CD4-positive, alpha-beta memory T cell (primary cell): ENCODE measurements around the gene SAG. TPM values are rescaled to one million over a fixed set of nuclear protein-coding genes. Genes with fewer than 3 reads are reported as not detected.

Experiments
- CTCF ChIA-PET: fragments of 350-600 bp; sonication (Branson Sonifier 250); formaldehyde crosslinking; loops from one replicate; lab custom pipeline; 2021; ENCODE audit warnings: inconsistent platforms; ENCODE audit not compliant: partially characterized antibody; lab: Charles Lee
- POLR2A ChIA-PET: fragments of 350-600 bp; sonication (Branson Sonifier 250); formaldehyde crosslinking; loops from one replicate; lab custom pipeline; 2021; ENCODE audit not compliant: partially characterized antibody; lab: Charles Lee
- DNase-seq, 5 donors: peaks; one replicate each; pipeline versions ENCODE4 v3.0.0 to v3.0.0-alpha.2; 2020 to 2022; ENCODE audit warnings: mixed read lengths in 1 of 5
- H3K27ac ChIP-seq: one replicate; pipeline ENCODE4 v1.7.0; 2013; ENCODE audit warnings: low read depth, low read length
- H3K27me3 ChIP-seq: 2 replicates; pipeline ENCODE4 v1.7.0; 2013; ENCODE audit warnings: mild to moderate bottlenecking, low read length, moderate library complexity; ENCODE audit not compliant: insufficient read depth
- H3K36me3 ChIP-seq: 2 replicates; pipeline ENCODE4 v1.7.0; 2013; ENCODE audit warnings: mild to moderate bottlenecking, low read length, moderate library complexity; ENCODE audit not compliant: insufficient read depth
- H3K4me1 ChIP-seq: 2 replicates; pipeline ENCODE4 v1.7.0; 2013; ENCODE audit warnings: mild to moderate bottlenecking, low read length, moderate library complexity; ENCODE audit not compliant: insufficient read depth
- H3K4me3 ChIP-seq, 2 donors: one replicate each; pipeline ENCODE4 v1.7.0; 2013; ENCODE audit warnings: low read length in 2 of 2, mild to moderate bottlenecking in 1 of 2
- H3K9me3 ChIP-seq, 2 donors: one replicate each; pipeline ENCODE4 v1.7.0; 2013; ENCODE audit warnings: low read length in 2 of 2, control low read depth in 1 of 2; ENCODE audit not compliant: control insufficient read depth in 1 of 2
- H3K27ac Mint-ChIP-seq, 7 donors: one replicate each; pipeline ENCODE4 v1.8.0; 2020 to 2021; ENCODE audit warnings: mixed read lengths in 7 of 7, mild to moderate bottlenecking in 6 of 7, inconsistent platforms in 3 of 7, moderate library complexity in 3 of 7
- H3K27me3 Mint-ChIP-seq, 2 donors: one replicate each; pipeline ENCODE4 v1.8.0; 2020 to 2021; ENCODE audit warnings: mixed read lengths in 2 of 2
- H3K36me3 Mint-ChIP-seq, 2 donors: one replicate each; pipeline ENCODE4 v1.8.0; 2020 to 2021; ENCODE audit warnings: mixed read lengths in 2 of 2, inconsistent platforms in 1 of 2, mild to moderate bottlenecking in 1 of 2
- H3K4me1 Mint-ChIP-seq, 4 donors: one replicate each; pipeline ENCODE4 v1.8.0; 2020 to 2021; ENCODE audit warnings: mixed read lengths in 4 of 4, mild to moderate bottlenecking in 1 of 4
- H3K4me3 Mint-ChIP-seq, 8 donors: one replicate each; pipeline ENCODE4 v1.8.0; 2020 to 2021; ENCODE audit warnings: mixed read lengths in 8 of 8, mild to moderate bottlenecking in 7 of 8, moderate library complexity in 6 of 8, inconsistent platforms in 3 of 8
- H3K9me3 Mint-ChIP-seq, 8 donors: one replicate each; pipeline ENCODE4 v1.8.0; 2020 to 2021; ENCODE audit warnings: mixed read lengths in 8 of 8, mild to moderate bottlenecking in 5 of 8, inconsistent platforms in 3 of 8, moderate library complexity in 1 of 8
- intact Hi-C: fragments of 100-400 bp; cut with micrococcal nuclease; formaldehyde crosslinking; loops from one replicate; pipeline ENCODE4 v1.15.1; 2023
- polyA plus RNA-seq, 2 donors: library from polyadenylated mRNA; unstranded; fragments of 300-500 nt; fragmentation: Illumina TruSeq; gene quantifications; one replicate each; pipeline ENCODE4 v1.2.3, GENCODE V29; 2021
- total RNA-seq, 2 experiments: library from RNA; stranded (reverse); gene quantifications; one replicate each; pipeline ENCODE4 v1.2.3, GENCODE V29; 2021

The SAG gene
- total and polyA plus RNA-seq, 4 experiments from 2014 or later = 0.06 TPM; not detected in 3

DNA sequence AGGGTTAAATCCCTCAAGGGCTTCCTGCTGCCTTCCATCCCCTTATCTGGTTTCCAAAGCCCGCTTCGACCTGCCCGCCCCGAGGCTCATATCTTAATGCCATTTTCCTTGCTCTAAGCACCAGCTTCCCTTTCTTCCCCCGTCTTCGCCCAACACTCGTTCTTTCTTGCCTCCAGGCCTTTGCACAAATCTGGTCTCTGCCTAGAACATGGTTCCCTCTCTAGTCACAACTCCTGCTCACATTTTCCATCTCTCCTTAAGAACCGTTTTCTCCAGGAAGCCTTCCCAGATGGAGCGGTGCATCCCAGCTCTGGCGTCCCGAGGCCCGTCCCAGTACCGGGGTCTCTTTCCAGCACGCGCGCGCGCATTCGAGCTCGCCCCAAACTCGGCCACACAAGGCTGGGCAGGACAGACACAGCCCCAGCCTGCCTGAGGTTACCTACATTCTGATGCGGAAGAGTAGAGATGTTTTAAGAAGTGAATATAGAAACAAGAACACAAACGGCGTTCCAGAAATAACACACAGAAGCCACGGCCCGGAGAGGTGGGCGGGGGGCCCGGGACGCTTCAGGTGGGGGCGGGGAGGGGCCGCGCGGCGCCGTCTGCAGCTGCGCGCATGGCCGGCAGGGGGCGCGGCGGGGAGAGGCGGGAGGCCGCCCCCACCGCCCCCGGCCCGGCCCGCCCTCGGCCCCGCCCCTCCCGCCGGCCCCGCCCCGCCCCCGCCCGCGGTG lies 46.3 kb downstream of the SAG start, which contains the start of gene DGKD:
DGKD (plus strand) TSS at position 726 of the 731 bp plus-strand sequence. CDS start 25 bp downstream, outside the sequence.
- Histone ChIP-seq H3K4me3 (peak within 1 kb of the TSS; percentile 75 to 76), H3K36me3 (no peaks in the 10 kb centered on the region), H3K4me1 (peaks cover 48% of the 10 kb centered on the region), H3K27ac (peak within 1 kb of the TSS; percentile 55), H3K27me3 (no peaks in the 10 kb centered on the region), H3K9me3 (no peaks in the 10 kb centered on the region)
- H3K36me3 Mint-ChIP-seq = peaks cover 13 to 19% of the 10 kb centered on the region in 2 donors
- CTCF ChIA-PET = interaction anchor here (0.6 to 1.7 kb wide), 23 partner anchors 9 to 1074 kb away, joined by 3 to 24 read pairs (median 3); partner anchors contain the start of gene ATG16L1
- POLR2A ChIA-PET = interaction anchor here (0.6 to 3.1 kb wide), 11 partner anchors 9 to 102 kb away, joined by 3 to 44 read pairs (median 3); partner anchors contain the start of gene ATG16L1
- H3K4me1 Mint-ChIP-seq = peaks cover 51 to 75% (median 57%) of the 10 kb centered on the region in 4 donors
- peaks cover 0 to 2% (median 0%) of the 10 kb centered on the region in 8 donors for H3K9me3 Mint-ChIP-seq
- peaks cover 0 to 1% of the 10 kb centered on the region in 2 donors for H3K27me3 Mint-ChIP-seq
- DNase-seq = peak; percentile 63 to 72 (median 65)
- peak within 1 kb of the TSS; percentile 91 to 97 (median 92) for H3K27ac Mint-ChIP-seq
- intact Hi-C loops = loop anchor here (1.0 to 5.0 kb wide), 3 partner anchors 23 to 89 kb away; no protein-coding TSS in a partner anchor
- peak within 1 kb of the TSS; percentile 89 to 98 (median 94) for H3K4me3 Mint-ChIP-seq

DNA sequence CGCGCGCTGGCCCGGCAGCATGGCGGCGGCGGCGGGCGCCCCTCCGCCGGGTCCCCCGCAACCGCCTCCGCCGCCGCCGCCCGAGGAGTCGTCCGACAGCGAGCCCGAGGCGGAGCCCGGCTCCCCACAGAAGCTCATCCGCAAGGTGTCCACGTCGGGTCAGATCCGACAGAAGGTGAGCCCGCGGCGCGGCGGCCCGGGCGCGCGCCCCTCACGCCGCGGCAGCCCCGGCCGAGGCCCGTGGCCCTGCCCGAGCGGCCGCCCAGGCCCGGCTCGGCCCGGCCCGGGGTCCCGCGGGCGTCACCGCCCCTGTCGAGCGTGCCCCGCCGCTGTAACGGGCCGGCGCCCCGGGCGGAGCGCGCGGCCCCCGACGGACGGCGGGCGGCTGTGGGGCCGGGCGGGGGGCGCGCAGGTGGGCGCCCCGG lies 46.9 kb downstream of the SAG start:
- intact Hi-C loops = loop anchor here (1.0 to 5.0 kb wide), 3 partner anchors 23 to 88 kb away; no protein-coding TSS in a partner anchor
- H3K36me3 ChIP-seq = no peaks in the 10 kb centered on the region
- peaks cover 52 to 75% (median 59%) of the 10 kb centered on the region in 4 donors for H3K4me1 Mint-ChIP-seq
- H3K9me3 ChIP-seq = no peaks in the 10 kb centered on the region
- ChIA-PET POLR2A (interaction anchor here (0.6 to 3.1 kb wide), 6 partner anchors 8 to 103 kb away, joined by 3 to 44 read pairs (median 12); partner anchors contain the start of gene ATG16L1), CTCF (interaction anchor here (1.0 to 1.7 kb wide), 8 partner anchors 18 to 89 kb away, joined by 3 to 24 read pairs (median 5); no protein-coding TSS in a partner anchor)
- H3K9me3 Mint-ChIP-seq = peaks cover 0 to 2% (median 0%) of the 10 kb centered on the region in 8 donors
- peaks cover 0 to 1% of the 10 kb centered on the region in 2 donors for H3K27me3 Mint-ChIP-seq
- no peak for DNase-seq
- H3K36me3 Mint-ChIP-seq = peaks cover 14 to 19% of the 10 kb centered on the region in 2 donors
- no peak overlapping the region for H3K27ac ChIP-seq
- peak overlapping the region in 2 of 8 donors; percentile 42 for H3K4me3 Mint-ChIP-seq
- peaks cover 54% of the 10 kb centered on the region for H3K4me1 ChIP-seq
- no peak overlapping the region for H3K4me3 ChIP-seq
- H3K27me3 ChIP-seq = no peaks in the 10 kb centered on the region
- peak overlapping the region in 1 of 7 donors; percentile 89 for H3K27ac Mint-ChIP-seq

GRCh38 chr2:233354971-233355574 lies 47.5 kb downstream of the SAG start:
- peak in 2 of 5 donors; percentile 8 to 11 for DNase-seq
- peak overlapping the region; percentile 89 to 96 (median 92) for H3K4me3 Mint-ChIP-seq
- peaks cover 0 to 1% of the 10 kb centered on the region in 2 donors for H3K27me3 Mint-ChIP-seq
- Histone ChIP-seq H3K4me3 (peak overlapping the region; percentile 75 to 76), H3K9me3 (no peaks in the 10 kb centered on the region), H3K27ac (peak overlapping the region; percentile 41), H3K27me3 (no peaks in the 10 kb centered on the region), H3K4me1 (peaks cover 54% of the 10 kb centered on the region), H3K36me3 (no peaks in the 10 kb centered on the region)
- CTCF ChIA-PET = interaction anchor here (1.0 to 1.7 kb wide), 2 partner anchors 26 to 85 kb away, joined by 4 to 6 read pairs; no protein-coding TSS in a partner anchor
- H3K27ac Mint-ChIP-seq = peak overlapping the region; percentile 87 to 95 (median 91)
- intact Hi-C loops = loop anchor here (1.0 to 5.0 kb wide), 3 partner anchors 24 to 88 kb away; no protein-coding TSS in a partner anchor
- POLR2A ChIA-PET = interaction anchor here (2.8 to 3.1 kb wide), 3 partner anchors 22 to 103 kb away, joined by 14 to 44 read pairs (median 27); partner anchors contain the start of gene ATG16L1
- peaks cover 56 to 76% (median 62%) of the 10 kb centered on the region in 4 donors for H3K4me1 Mint-ChIP-seq
- H3K9me3 Mint-ChIP-seq = peaks cover 0 to 2% (median 0%) of the 10 kb centered on the region in 8 donors
- H3K36me3 Mint-ChIP-seq = peaks cover 18 to 19% of the 10 kb centered on the region in 2 donors

GRCh38 chr2:233355916-233356315 lies 48.3 kb downstream of the SAG start:
- no peaks in the 10 kb centered on the region for H3K36me3 ChIP-seq
- H3K9me3 ChIP-seq = no peaks in the 10 kb centered on the region
- peak overlapping the region in 1 of 2 donors; percentile 75 for H3K4me3 ChIP-seq
- no peaks in the 10 kb centered on the region for H3K27me3 ChIP-seq
- peaks cover 51 to 74% (median 59%) of the 10 kb centered on the region in 4 donors for H3K4me1 Mint-ChIP-seq
- peaks cover 0 to 2% (median 0%) of the 10 kb centered on the region in 8 donors for H3K9me3 Mint-ChIP-seq
- intact Hi-C loops = loop anchor here (2.0 kb wide), 1 partner anchor 87 kb away; no protein-coding TSS in a partner anchor
- H3K4me3 Mint-ChIP-seq = peak overlapping the region; percentile 89 to 96 (median 92)
- ChIA-PET CTCF (interaction anchor here (0.7 kb wide), 1 partner anchor 8 kb away, joined by 4 read pairs; no protein-coding TSS in a partner anchor), POLR2A (interaction anchor here (1.3 to 3.1 kb wide), 2 partner anchors 25 to 88 kb away, joined by 8 to 27 read pairs; no protein-coding TSS in a partner anchor)
- H3K4me1 ChIP-seq = peaks cover 54% of the 10 kb centered on the region
- DNase-seq = no peak
- peak overlapping the region in 6 of 7 donors; percentile 53 to 95 (median 91) for H3K27ac Mint-ChIP-seq
- H3K27ac ChIP-seq = no peak overlapping the region
- H3K27me3 Mint-ChIP-seq = no peaks in the 10 kb centered on the region
- peaks cover 18 to 21% of the 10 kb centered on the region in 2 donors for H3K36me3 Mint-ChIP-seq

GRCh38 chr2:233356546-233357308 lies 49.1 kb downstream of the SAG start:
- Mint-ChIP-seq H3K4me3 (peak overlapping the region; percentile 48 to 96 (median 92)), H3K4me1 (peaks cover 51 to 79% (median 62%) of the 10 kb centered on the region in 4 donors), H3K27me3 (no peaks in the 10 kb centered on the region), H3K9me3 (no peaks in the 10 kb centered on the region), H3K27ac (peak overlapping the region in 5 of 7 donors; percentile 4 to 95 (median 91)), H3K36me3 (peaks cover 18 to 21% of the 10 kb centered on the region in 2 donors)
- no peak overlapping the region for H3K4me3 ChIP-seq
- H3K27ac ChIP-seq = no peak overlapping the region
- H3K4me1 ChIP-seq = peaks cover 54% of the 10 kb centered on the region
- no peak for DNase-seq
- intact Hi-C loops = no loop called here
- no peaks in the 10 kb centered on the region for H3K27me3 ChIP-seq
- H3K9me3 ChIP-seq = no peaks in the 10 kb centered on the region
- H3K36me3 ChIP-seq = no peaks in the 10 kb centered on the region
- ChIA-PET POLR2A (interaction anchor here (0.6 to 1.3 kb wide), 4 partner anchors 26 to 1382 kb away, joined by 3 to 8 read pairs (median 4); partner anchors contain the start of gene EIF4E2), CTCF (interaction anchor here (0.7 to 2.5 kb wide), 6 partner anchors 9 to 303 kb away, joined by 3 to 13 read pairs (median 4); no protein-coding TSS in a partner anchor)

DNA sequence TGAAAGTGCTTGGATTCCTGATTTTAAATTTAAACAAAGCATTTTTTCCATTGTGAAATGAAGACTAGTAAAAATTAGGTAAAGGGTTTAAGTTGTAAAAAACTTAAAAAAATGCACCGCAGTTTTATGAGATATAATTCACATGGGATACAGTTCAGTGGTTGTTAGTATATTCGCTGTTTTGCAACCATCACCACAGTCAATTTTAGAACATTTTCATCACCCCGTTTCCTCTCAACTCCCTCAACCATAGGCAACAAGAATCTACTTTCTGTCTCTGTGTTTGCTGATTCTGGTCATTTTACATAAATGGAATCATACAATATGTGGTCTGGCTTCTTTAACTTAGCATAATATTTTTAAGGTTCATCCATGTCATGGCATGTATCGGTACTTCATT lies 50.7 kb downstream of the SAG start:
- H3K36me3 Mint-ChIP-seq = peaks cover 21 to 22% of the 10 kb centered on the region in 2 donors
- no peaks in the 10 kb centered on the region for H3K9me3 ChIP-seq
- H3K27me3 ChIP-seq = no peaks in the 10 kb centered on the region
- H3K9me3 Mint-ChIP-seq = peaks cover 0 to 2% (median 0%) of the 10 kb centered on the region in 8 donors
- ChIA-PET POLR2A (no interaction called here), CTCF (interaction anchor here (1.3 to 2.5 kb wide), 4 partner anchors 14 to 304 kb away, joined by 3 to 13 read pairs (median 5); no protein-coding TSS in a partner anchor)
- H3K27ac ChIP-seq = no peak overlapping the region
- H3K4me1 Mint-ChIP-seq = peaks cover 50 to 68% (median 60%) of the 10 kb centered on the region in 4 donors
- peak overlapping the region in 4 of 8 donors; percentile 1 to 45 (median 42) for H3K4me3 Mint-ChIP-seq
- no peak for DNase-seq
- peak overlapping the region in 2 of 7 donors; percentile 18 to 26 for H3K27ac Mint-ChIP-seq
- no peaks in the 10 kb centered on the region for H3K27me3 Mint-ChIP-seq
- peaks cover 51% of the 10 kb centered on the region for H3K4me1 ChIP-seq
- no peaks in the 10 kb centered on the region for H3K36me3 ChIP-seq
- intact Hi-C loops = no loop called here
- no peak overlapping the region for H3K4me3 ChIP-seq
